GM18507 (cell line): ENCODE results near the gene CDH11.

Source experiments
- DNase-seq: peaks from one replicate; pipeline ENCODE4 v3.0.0; 2011; ENCODE audit warnings: low read depth; ENCODE audit not compliant: insufficient read length; ENCODE audit errors: extremely low spot score
- FAIRE-seq: peaks from 2 replicates; lab custom pipeline; 2011; peaks lifted over from hg19 to GRCh38; lab: Jason Lieb, UNC

CDH11 gene

GRCh38 chr16:65044026-65044425 is 77.8 kb downstream of the CDH11 start:
- FAIRE-seq: no peak

GRCh38 chr16:65042438-65043365 is 79.2 kb downstream of the CDH11 start:
- FAIRE-seq: no peak
- no peak for DNase-seq

More at GRCh38 chr16:65044026-65044425, 77.8 kb downstream of the CDH11 start:
- no peak for DNase-seq

- DNase-seq (no peak), FAIRE-seq (no peak)
Measured at GRCh38 chr16:65041667-65042066, 80.2 kb downstream of the CDH11 start.

- DNase-seq: no peak
- FAIRE-seq: no peak
Measured at GRCh38 chr16:65038100-65038499, 83.8 kb downstream of the CDH11 start.

GRCh38 chr16:65037556-65037955 is 84.3 kb downstream of the CDH11 start:
- DNase-seq (no peak), FAIRE-seq (no peak)

GRCh38 chr16:65034915-65035314 is 86.9 kb downstream of the CDH11 start:
- DNase-seq (no peak), FAIRE-seq (no peak)

GRCh38 chr16:65032387-65032786 is 89.5 kb downstream of the CDH11 start:
- no peak for FAIRE-seq
- no peak for DNase-seq

- DNase-seq (no peak), FAIRE-seq (no peak)
Measured at GRCh38 chr16:65024767-65025178, 97.1 kb downstream of the CDH11 start.

GRCh38 chr16:65023802-65024201 is 98.1 kb downstream of the CDH11 start:
- no peak for FAIRE-seq
- DNase-seq: no peak

- FAIRE-seq: no peak
- DNase-seq: no peak
Measured at GRCh38 chr16:65021852-65022595, 99.8 kb downstream of the CDH11 start.

- no peak for DNase-seq
- no peak for FAIRE-seq
Measured at GRCh38 chr16:65016754-65017153, 105.1 kb downstream of the CDH11 start.

GRCh38 chr16:65015599-65015998 is 106.3 kb downstream of the CDH11 start:
- no peak for DNase-seq
- no peak for FAIRE-seq

GRCh38 chr16:65012357-65012756 is 109.5 kb downstream of the CDH11 start:
- DNase-seq: no peak
- no peak for FAIRE-seq

GRCh38 chr16:65010125-65010524 is 111.7 kb downstream of the CDH11 start:
- DNase-seq (no peak), FAIRE-seq (no peak)

- no peak for FAIRE-seq
- no peak for DNase-seq
Measured at GRCh38 chr16:65005696-65006095, 116.2 kb downstream of the CDH11 start.

- DNase-seq: no peak
- FAIRE-seq: no peak
Measured at GRCh38 chr16:65004570-65004969, 117.3 kb downstream of the CDH11 start.

- DNase-seq (no peak), FAIRE-seq (no peak)
Measured at GRCh38 chr16:65003621-65004020, 118.2 kb downstream of the CDH11 start.

GRCh38 chr16:65002265-65002664 is 119.6 kb downstream of the CDH11 start:
- DNase-seq (no peak), FAIRE-seq (no peak)

GRCh38 chr16:65000654-65001053 is 121.2 kb downstream of the CDH11 start:
- FAIRE-seq: no peak
- no peak for DNase-seq

- DNase-seq (no peak), FAIRE-seq (no peak)
Measured at GRCh38 chr16:64997751-64998150, 124.1 kb downstream of the CDH11 start.

- FAIRE-seq (no peak), DNase-seq (no peak)
Measured at GRCh38 chr16:64997121-64997520, 124.7 kb downstream of the CDH11 start.
